Colon (tissue), 2 donors: Measurements from ENCODE around the gene SP100.
A peak's percentile ranks its signal among the peaks of the same experiment; 100 is the strongest.
"Not testable (repeated sequence)": the region's sequence is repeated elsewhere in the genome, so short reads cannot be mapped to it uniquely, and the experiment has no call there.

ENCODE experiments used
- FAIRE-seq: peaks from 2 replicates; lab custom pipeline; 2012; peaks lifted over from hg19 to GRCh38; lab: Jason Lieb, UNC
- donor health status: control.
- donor health status: control.

Gene SP100

GRCh38 chr2:230459216-230459615 lies 43.2 kb downstream of the SP100 start:
- FAIRE-seq, result no peak

- no peak for FAIRE-seq
Measured at GRCh38 chr2:230471074-230471473, 55.1 kb downstream of the SP100 start.

- no peak for FAIRE-seq
Measured at GRCh38 chr2:230472621-230473018, 56.6 kb downstream of the SP100 start.

DNA sequence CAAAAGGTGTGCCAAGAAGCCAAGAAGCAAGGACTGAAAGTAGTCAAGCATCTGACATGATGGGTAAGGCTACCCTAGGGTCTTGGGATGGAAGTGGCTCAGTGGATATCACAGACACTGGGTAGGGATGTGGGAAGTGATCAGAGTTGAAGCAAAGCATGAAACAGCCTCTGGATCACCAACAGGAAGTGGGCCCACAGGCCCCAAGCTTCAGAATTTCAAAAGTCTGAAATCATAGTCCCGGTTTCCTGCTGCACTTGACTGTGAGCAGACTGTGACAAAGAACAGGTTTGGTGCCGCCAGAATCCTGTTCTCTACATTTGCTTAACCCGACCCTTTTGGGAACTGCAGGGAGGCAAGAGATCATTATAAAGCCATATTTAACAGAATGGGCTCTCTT lies 57.4 kb downstream of the SP100 start:
- FAIRE-seq, result no peak

- FAIRE-seq, result peak; percentile 18
Measured at GRCh38 chr2:230475143-230475542, 59.1 kb downstream of the SP100 start.

GRCh38 chr2:230485801-230486341 lies 69.9 kb downstream of the SP100 start:
- no peak for FAIRE-seq

GRCh38 chr2:230491219-230491618 lies 75.2 kb downstream of the SP100 start:
- FAIRE-seq, result not testable (repeated sequence)

GRCh38 chr2:230492107-230492506 lies 76.1 kb downstream of the SP100 start:
- FAIRE-seq, result no peak

DNA sequence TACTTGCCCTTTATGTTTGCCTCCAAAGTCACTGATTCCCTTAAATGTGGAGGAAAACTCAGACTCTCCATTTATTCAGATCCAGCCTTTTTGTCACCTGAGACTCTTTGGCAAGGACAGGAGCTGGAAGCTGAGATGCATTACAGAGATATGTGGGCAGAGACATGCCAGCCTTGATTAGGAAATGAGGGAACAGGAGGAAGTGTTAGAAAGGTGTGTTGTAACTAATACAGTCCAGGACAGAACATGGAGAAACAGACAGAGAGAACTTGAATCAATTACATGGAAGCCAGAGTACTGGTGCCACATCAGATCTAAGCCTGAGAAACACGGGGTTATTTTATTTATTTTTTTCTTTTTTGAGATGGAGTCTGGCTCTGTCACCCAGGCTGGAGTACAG lies 79.0 kb downstream of the SP100 start:
- FAIRE-seq, result no peak

- FAIRE-seq, result no peak
Measured at GRCh38 chr2:230496891-230497290, 80.9 kb downstream of the SP100 start.

DNA sequence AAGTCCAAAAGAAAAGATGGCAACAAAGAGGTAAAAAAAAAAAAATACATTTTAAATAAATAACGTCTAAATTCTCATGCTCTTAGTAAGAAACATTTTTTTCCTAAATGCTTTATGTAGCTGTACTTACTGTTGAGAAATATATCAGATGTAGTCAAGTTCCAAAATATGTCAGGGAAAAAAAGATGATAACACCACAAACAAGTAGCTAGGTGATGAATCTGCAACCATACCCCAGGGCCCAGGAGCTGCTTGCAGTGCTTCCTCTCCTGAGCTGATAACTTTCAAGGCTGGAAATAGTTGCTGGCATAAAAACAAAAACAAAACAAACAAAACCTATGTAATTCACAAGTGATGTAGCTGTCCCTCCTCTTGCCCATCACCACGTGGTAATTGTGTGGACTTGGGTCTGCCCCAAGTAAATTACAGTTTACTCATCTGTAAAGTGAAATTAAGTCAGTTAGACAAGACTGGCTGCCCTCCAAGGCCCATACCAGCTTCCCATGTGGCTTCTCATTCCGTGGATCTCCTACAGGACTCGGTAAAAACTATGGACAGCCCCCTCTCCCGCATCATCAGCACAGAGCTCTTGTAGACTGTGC lies 82.6 kb downstream of the SP100 start:
- no peak for FAIRE-seq

- FAIRE-seq, result no peak
Measured at GRCh38 chr2:230502593-230502992, 86.6 kb downstream of the SP100 start.

DNA sequence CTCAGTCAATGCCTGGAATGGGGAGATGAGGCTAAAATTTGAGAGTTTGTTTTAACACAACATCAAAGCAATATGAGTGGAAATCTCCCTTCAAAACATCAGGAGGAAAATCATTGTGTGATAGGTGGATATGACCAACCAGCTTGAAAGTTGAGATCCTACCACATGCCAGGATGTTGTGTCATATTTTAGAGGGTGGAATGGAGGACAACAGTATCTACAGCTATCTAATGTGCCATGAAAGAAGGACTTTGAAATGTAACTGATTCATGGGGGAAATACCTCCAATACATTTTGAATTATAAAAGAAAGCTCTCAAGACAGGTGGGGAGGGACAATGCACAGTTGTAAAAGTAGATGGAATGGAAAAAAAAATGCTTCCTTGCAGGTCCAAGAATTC lies 87.8 kb downstream of the SP100 start:
- FAIRE-seq, result no peak

DNA sequence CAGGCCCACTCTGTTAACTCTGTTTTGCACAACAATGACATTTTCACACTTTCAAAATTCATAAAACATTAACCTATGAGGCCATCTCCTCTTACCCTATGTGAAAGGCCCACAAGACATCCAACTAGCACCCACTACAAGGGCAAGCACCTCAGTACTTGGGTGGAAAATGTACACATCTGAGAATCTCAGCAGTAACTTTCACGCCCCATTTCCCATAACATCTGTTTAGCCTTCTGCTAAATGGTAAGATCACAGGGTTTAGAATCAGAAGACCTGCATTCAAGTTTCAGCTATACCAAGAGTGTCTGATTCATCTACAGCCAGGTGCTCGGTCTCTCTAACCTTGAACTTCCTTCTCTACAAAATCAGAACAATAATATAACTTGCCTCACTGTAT lies 89.2 kb downstream of the SP100 start:
- FAIRE-seq, result no peak

DNA sequence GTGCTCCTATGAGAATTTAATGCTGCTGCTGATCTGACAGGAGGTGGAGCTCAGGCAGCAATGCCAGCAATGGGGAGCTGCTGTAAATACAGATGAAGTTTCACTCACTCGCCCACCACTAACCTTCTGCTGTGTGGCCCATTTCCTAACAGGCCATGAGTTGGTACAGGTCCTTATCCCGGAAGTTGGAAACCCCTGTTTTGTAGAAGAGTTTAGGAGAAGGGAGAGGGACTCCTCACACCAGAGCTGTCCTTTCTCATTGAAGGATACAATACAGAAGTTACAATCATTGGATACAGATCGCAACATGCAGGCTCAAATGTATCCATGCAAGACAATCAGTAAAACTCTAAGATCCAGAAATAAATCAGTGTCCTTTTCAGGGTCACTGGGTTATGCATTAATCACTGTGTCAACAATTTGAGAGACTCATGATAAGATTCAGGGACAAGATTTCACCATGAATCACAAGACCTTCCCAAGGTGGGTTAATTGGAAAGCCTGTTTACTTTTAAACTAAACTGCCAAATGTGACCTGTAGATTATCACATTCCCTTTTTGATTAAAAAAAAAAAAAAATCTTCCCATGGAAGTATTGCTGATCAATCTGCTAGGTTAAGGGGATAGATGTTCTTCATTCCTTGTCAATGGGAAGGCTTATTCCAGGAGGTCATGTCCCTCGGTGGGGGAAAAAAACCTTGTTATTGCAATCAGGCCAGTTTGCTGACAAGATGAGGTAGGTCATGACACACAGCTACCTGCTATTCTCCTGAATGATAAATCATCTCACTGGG lies 97.2 kb downstream of the SP100 start:
- no peak for FAIRE-seq

GRCh38 chr2:230520061-230520874 lies 104.3 kb downstream of the SP100 start:
- no peak for FAIRE-seq

DNA sequence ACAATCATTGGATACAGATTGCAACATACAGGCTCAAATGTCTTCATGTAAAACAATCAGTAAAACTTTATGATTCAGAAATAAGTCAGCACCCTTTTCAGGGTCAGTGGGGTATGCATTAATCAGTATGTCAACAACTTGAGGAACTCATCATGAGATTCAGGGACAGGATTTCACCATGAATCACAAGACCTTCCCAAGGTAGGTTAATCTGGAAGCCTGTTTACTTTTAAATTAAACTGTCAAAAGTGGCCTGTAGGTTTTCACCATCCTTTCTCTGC lies 104.8 kb downstream of the SP100 start:
- no peak for FAIRE-seq

DNA sequence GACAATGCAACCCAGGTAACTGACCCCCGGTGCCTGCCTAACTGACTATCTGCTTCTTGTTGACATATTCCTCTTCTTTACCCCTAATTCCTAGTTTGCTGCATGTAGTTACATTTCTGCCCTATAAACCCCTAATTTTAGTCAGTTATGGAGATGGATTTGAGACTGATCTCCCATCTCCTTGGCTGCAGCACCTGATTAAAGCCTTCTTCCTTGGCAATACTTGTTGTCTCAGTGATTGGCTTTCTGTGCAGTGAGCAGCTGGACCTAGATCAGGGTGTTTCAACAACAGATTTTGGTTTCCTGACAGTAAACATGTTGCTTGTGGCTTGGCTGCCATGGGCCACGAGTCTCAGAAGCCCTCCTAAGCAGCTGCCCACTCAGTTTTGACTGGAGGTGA lies 105.4 kb downstream of the SP100 start:
- no peak for FAIRE-seq

DNA sequence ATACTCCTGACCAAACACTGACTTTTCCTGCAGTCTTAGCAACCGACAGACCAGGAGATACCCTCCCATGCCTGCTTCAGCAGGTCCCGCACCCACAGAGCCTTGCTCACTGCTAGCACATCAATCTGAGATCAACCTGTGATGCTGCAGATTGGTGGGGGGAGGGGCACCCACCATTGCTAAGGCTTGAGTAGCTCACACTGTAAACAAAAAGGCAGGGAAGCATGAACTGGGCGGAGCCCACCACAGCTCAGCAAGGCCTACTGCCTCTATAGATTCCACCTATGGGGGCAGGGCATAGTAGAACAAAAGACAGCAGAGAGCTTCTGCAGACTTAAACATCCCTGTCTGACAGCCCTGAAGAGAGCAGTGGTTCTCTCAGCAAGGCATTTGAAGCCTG lies 109.7 kb downstream of the SP100 start:
- FAIRE-seq, result no peak

DNA sequence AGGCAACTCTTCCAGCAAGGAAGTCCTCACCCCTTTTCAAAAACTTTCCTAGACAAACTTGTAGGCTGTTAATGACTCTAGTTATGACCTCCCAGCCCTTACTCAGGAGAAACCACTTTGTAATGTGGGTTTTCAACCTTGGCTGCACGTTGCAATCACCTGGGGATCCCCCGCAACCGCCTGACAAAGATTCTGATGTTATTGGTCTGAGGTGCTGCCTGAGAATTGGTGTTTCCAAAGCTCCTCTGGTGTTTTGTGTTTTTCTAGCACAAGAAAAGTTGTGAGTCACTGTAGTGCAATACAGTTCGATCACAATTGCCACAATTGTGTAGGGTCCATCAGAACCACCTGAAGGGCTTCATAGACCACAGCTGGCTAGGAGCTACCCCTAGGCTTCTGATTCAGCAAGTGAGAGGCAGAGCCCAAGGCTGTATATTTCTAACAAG lies 121.6 kb downstream of the SP100 start:
- FAIRE-seq, result no peak

GRCh38 chr2:230540332-230540731 lies 124.3 kb downstream of the SP100 start:
- no peak for FAIRE-seq

- FAIRE-seq, result no peak
Measured at GRCh38 chr2:230541934-230542380, 126.0 kb downstream of the SP100 start.

GRCh38 chr2:230542751-230543150 lies 126.8 kb downstream of the SP100 start:
- no peak for FAIRE-seq
